HG03442 (cell line): ENCODE results near the gene GUCD1.
"Not testable (repeated sequence)": the region's sequence is repeated elsewhere in the genome, so short reads cannot be mapped to it uniquely, and the experiment has no call there.

Experiments
- ATAC-seq: cut with Tn5 transposase; IDR thresholded peaks from one replicate; pipeline ENCODE4 v1.9.1; 2021; ENCODE audit warnings: mild to moderate bottlenecking, moderate library complexity; ENCODE audit not compliant: unreplicated experiment

Gene GUCD1

GRCh38 chr22:24566899-24567511 is 12.1 kb upstream of the GUCD1 start:
- no peak for ATAC-seq

GRCh38 chr22:24565077-24565476 is 10.1 kb upstream of the GUCD1 start:
- no peak for ATAC-seq

- ATAC-seq, result no peak
Observed at GRCh38 chr22:24564376-24565058, 9.6 kb upstream of the GUCD1 start.

- ATAC-seq, result no peak
Observed at GRCh38 chr22:24563246-24563645, 8.3 kb upstream of the GUCD1 start.

GRCh38 chr22:24559471-24559870 is 4.5 kb upstream of the GUCD1 start:
- ATAC-seq, result no peak

- ATAC-seq, result peak; percentile 71
Observed at GRCh38 chr22:24555165-24556039, 464 bp upstream of the GUCD1 start, which contains the start of gene SNRPD3. Gene SNRPD3 (plus strand): TSS chr22:24555999. CDS start chr22:24557675, 1,676 bp downstream.

- ATAC-seq, result no peak
Observed at GRCh38 chr22:24553597-24554312, 1.2 kb downstream of the GUCD1 start.

GRCh38 chr22:24552503-24553286 is 2.2 kb downstream of the GUCD1 start:
- ATAC-seq, result not testable (repeated sequence)

- ATAC-seq, result no peak
Observed at GRCh38 chr22:24550902-24551435, 4.0 kb downstream of the GUCD1 start.

- no peak for ATAC-seq
Observed at GRCh38 chr22:24550028-24550901, 4.7 kb downstream of the GUCD1 start.

- ATAC-seq, result no peak
Observed at GRCh38 chr22:24548812-24549211, 6.1 kb downstream of the GUCD1 start.

GRCh38 chr22:24543679-24544243 is 11.2 kb downstream of the GUCD1 start:
- no peak for ATAC-seq

- ATAC-seq, result no peak
Observed at GRCh38 chr22:24543185-24543601, 11.7 kb downstream of the GUCD1 start.

GRCh38 chr22:24542641-24543040 is 12.3 kb downstream of the GUCD1 start:
- no peak for ATAC-seq

- no peak for ATAC-seq
Observed at GRCh38 chr22:24541681-24542515, 13.0 kb downstream of the GUCD1 start.

- no peak for ATAC-seq
Observed at GRCh38 chr22:24540470-24540869, 14.5 kb downstream of the GUCD1 start.

- ATAC-seq, result no peak
Observed at GRCh38 chr22:24536089-24536488, 18.8 kb downstream of the GUCD1 start.

GRCh38 chr22:24535348-24535747 is 19.6 kb downstream of the GUCD1 start:
- ATAC-seq, result no peak
